Thyroid gland (tissue), 4 donors: ENCODE measurements around the gene POU2AF1.

Experiments used
- POLR2A ChIP-seq, 2 donors: fragments of 450-650 bp; IDR thresholded peaks; one replicate each; pipeline ENCODE4 v1.6.1; 2017; ENCODE audit warnings: antibody characterized with exemption in 2 of 2, mild to moderate bottlenecking in 2 of 2, moderate library complexity in 1 of 2
- TF ChIP-seq, protein P1 (sequence below), 6 experiments: fragments of 200-600 bp in 3 of 6; fragments of 450-650 bp in 3 of 6; sonication (generic) in 3 of 6; IDR thresholded peaks; one replicate each; pipeline ENCODE4 v1.5.1; 2016 to 2019; ENCODE audit warnings: antibody characterized with exemption in 6 of 6, mild to moderate bottlenecking in 2 of 6, inconsistent platforms in 1 of 6, moderate library complexity in 1 of 6

GRCh38 chr11:111329306-111330204, 49.5 kb downstream of the POU2AF1 start:
- TF ChIP-seq, protein P1, sequence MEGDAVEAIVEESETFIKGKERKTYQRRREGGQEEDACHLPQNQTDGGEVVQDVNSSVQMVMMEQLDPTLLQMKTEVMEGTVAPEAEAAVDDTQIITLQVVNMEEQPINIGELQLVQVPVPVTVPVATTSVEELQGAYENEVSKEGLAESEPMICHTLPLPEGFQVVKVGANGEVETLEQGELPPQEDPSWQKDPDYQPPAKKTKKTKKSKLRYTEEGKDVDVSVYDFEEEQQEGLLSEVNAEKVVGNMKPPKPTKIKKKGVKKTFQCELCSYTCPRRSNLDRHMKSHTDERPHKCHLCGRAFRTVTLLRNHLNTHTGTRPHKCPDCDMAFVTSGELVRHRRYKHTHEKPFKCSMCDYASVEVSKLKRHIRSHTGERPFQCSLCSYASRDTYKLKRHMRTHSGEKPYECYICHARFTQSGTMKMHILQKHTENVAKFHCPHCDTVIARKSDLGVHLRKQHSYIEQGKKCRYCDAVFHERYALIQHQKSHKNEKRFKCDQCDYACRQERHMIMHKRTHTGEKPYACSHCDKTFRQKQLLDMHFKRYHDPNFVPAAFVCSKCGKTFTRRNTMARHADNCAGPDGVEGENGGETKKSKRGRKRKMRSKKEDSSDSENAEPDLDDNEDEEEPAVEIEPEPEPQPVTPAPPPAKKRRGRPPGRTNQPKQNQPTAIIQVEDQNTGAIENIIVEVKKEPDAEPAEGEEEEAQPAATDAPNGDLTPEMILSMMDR (IDR thresholded peaks at IDR 0.05), result no peak
- no peak for TF ChIP-seq POLR2A (IDR thresholded peaks at IDR 0.05)
